Neural cell (in vitro differentiated cells): ENCODE results near the gene MAGEA12.
"Not testable (repeated sequence)": the region's sequence is repeated elsewhere in the genome, so short reads cannot be mapped to it uniquely, and the experiment has no call there.

ENCODE experiments used
- CTCF ChIP-seq: fragments of 450-650 bp; IDR thresholded peaks from 2 replicates; pipeline ENCODE4 v1.5.1; 2014; ENCODE audit warnings: antibody characterized with exemption, mild to moderate bottlenecking, moderate library complexity; ENCODE audit not compliant: poor library complexity, severe bottlenecking
- EP300 ChIP-seq: fragments of 450-650 bp; conservative IDR thresholded peaks from 2 replicates; pipeline ENCODE4 v1.6.1; 2014; ENCODE audit warnings: antibody characterized with exemption, mild to moderate bottlenecking, moderate library complexity; ENCODE audit not compliant: poor library complexity, severe bottlenecking
- POLR2AphosphoS5 ChIP-seq: IDR thresholded peaks from 2 replicates; pipeline ENCODE4 v1.6.1; 2012
- RAD21 ChIP-seq: fragments of 450-650 bp; conservative IDR thresholded peaks from 2 replicates; pipeline ENCODE4 v1.6.1; 2014; ENCODE audit warnings: antibody characterized with exemption, mild to moderate bottlenecking, moderate library complexity

- TF ChIP-seq CTCF, EP300, POLR2AphosphoS5, RAD21: not testable (repeated sequence)
Observed at GRCh38 chrX:152753686-152754650, 20.4 kb downstream of the MAGEA12 start, which contains the start of gene MAGEA2.
